HG03521 (cell line): ENCODE data around the gene CCDC9B.
A peak's percentile ranks its signal among the peaks of the same experiment; 100 is the strongest.

Source experiments
- ATAC-seq: cut with Tn5 transposase; IDR thresholded peaks from one replicate; pipeline ENCODE4 v1.9.1; 2021; ENCODE audit warnings: mild to moderate bottlenecking, moderate library complexity; ENCODE audit not compliant: unreplicated experiment

The CCDC9B gene

DNA sequence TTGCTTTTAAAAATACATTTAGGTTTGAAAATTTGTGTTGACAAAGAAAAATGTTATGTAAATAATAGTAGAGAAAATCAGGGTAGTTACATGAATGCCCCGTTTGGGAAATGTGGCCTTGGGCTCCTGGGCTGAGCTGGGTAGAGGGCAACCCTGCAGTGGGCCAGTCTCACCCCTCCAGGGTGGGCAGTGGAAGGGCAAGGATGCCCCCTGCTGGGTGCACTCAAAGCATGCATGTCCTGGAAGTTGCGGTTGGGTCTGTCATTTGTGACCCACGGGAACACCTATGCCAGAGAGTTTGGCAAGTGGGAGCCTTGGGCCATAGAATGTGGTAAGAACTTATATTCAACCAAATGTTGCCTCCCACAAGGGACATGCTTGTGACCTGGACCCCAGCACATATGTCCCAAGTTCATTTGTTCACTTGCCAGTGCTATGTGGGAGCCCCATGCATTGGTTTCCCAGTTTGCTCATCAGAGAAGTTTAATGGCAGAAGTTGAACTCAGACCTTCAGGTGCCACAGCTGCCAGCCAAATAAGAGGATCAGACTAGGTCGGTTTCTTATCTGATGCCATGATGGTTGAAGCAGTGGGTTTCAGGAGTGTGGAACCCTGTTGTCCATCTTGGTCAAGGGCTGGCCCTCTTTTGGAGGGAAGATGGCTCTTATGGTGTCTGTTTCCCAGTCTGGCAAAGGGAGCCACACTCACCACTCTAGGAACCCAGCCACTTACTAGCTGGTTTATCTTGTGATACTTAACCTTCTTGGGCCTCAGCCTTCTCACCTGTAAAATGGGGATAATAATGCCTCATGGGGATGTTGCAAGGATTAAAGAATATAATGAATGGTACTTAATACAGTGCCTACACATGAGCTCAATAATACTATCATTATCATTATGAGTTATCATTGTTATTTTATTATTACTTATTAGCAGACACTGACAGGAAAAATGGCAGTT lies 30.5 kb downstream of the CCDC9B start:
- no peak for ATAC-seq

- no peak for ATAC-seq
Observed at GRCh38 chr15:40309344-40309862, 31.3 kb downstream of the CCDC9B start.

- peak; percentile 51 for ATAC-seq
Observed at GRCh38 chr15:40307421-40308211, 33.1 kb downstream of the CCDC9B start, which contains the start of gene PLCB2. Gene PLCB2, minus strand, starts transcription at chr15:40307935. Its CDS starts 263 bp downstream, at chr15:40307672.

GRCh38 chr15:40306908-40307307 lies 33.8 kb downstream of the CCDC9B start:
- ATAC-seq = no peak

DNA sequence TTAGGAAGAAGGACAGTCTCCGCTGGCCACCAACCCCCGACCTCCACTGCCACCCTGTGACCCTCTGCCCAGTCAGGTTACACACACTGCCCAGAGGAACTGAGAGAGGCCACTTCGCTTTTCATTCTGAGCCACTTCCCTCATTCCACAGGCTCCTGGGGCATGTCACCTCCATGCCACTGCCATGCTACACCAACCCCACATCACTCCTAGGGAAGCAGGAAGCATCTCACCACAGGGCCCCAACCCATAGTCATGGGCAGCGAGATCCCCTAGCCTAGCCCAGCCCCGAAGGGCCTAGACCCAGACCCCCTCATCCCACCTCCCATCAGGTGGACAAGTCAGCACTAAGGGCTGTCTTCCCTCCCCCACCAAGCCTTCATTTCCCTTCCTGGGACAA lies 34.4 kb downstream of the CCDC9B start:
- ATAC-seq = no peak

- no peak for ATAC-seq
Observed at GRCh38 chr15:40305281-40305680, 35.5 kb downstream of the CCDC9B start.

GRCh38 chr15:40303576-40303975 lies 37.2 kb downstream of the CCDC9B start:
- no peak for ATAC-seq

DNA sequence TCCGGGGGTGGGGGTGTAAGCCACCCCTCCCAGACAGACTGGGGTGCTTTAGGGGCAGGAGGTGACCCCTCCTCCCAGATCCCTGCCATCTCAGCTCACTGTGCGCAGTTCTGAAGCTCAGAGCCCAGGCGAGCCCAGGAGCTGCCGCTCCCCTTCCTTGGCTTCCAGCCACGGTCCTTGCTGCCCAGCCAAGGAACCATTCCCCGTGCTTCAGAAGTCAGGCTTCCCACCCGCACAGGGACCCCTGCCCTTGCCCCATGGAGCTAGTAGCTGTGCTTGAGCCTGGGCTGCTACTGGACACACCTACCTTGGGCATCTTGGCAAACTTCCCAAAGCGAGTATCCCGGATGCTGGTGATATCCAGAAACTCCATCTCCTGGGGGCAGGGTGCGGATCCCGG lies 37.8 kb downstream of the CCDC9B start:
- ATAC-seq = no peak

GRCh38 chr15:40302288-40302886 lies 38.4 kb downstream of the CCDC9B start:
- no peak for ATAC-seq

DNA sequence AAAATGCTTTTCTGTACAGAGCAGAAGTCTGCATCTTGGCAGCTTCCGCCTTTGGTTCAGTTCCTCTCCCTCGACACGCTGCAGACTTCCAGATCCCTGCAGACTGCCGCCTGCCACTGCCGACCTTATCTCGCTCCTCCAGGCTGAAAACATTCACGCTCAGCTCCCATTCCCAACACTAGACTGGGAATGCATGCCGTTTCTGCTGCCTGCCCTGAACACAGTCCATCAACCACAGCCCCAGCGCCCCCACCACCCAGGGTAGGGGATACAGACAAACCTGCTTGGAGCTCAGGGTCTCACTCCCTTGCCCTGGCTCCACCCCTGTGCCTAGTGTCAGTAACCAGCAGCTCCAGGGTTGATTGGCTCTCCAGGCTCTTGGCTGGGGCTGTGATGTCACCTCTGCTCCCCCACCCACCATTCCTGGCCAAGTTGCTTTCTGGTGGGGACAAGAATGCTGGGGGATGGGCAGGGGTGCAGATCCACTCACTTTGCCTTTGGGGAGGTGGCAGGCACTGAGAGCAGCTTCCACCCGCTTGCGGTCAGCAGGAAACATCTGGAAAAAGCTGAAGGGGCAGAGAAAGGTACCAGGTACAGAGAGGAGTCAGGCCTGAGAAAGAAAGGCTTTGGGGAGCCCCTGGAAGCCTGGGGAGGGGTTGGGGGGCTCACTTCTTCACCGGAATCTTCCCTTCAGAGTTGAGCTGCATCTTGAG lies 39.1 kb downstream of the CCDC9B start:
- ATAC-seq = no peak

- no peak for ATAC-seq
Observed at GRCh38 chr15:40300771-40301170, 40.0 kb downstream of the CCDC9B start.

- no peak for ATAC-seq
Observed at GRCh38 chr15:40300367-40300766, 40.4 kb downstream of the CCDC9B start.

DNA sequence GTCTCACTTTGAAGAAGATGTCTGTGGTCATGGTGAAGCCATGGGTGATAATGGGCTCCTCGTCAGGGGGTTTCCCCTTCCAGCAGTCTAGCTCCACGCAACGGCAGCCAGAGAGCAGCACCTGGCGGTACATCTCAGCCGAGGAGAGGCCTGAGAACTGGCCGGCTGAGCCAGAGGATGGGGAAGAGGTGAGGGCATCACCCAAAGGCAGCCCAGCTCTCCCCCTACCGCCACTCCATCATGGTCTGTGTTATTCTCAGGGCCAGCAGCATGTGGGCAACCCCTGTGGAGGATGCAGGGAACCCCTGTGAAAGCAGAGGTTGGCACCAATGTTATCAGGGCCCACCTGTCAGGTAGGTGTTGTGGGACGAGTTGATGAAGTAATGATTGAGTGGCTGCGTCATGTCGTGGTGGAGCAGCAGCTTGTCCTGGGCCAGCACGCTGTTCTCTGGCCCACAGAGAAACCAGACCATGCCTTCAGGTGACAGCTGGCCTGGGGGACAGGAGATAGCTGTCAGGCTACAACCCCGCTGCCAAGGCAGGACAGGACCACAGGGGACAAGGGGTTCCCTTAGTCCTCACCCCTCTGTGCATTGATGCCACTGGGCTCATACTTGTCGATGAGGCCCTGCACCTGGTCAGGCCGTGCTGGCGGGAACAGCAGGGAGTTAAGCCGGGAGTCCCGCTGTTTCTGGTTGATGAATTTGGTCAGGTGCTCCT lies 42.4 kb downstream of the CCDC9B start:
- no peak for ATAC-seq

DNA sequence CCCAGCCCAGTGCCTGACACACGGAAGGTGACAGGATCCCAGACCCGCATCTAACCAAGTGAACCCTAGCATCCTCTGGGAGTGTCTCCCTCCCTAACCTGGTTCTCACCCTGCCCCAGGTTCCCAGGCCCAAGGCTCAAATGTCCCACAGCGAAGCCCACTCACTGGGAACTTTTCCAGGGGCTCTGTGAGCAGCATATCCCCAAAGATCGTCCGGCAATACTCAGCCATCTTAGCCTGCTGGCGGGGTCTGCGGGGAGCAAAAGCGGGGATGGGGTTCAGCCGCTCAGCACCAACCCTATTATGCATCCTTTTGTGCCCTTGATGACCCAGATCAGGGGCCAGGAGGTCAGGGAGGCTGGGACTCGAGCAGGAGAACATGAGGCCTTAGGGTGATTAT lies 43.4 kb downstream of the CCDC9B start:
- ATAC-seq = no peak

- no peak for ATAC-seq
Observed at GRCh38 chr15:40296561-40297230, 44.0 kb downstream of the CCDC9B start.

DNA sequence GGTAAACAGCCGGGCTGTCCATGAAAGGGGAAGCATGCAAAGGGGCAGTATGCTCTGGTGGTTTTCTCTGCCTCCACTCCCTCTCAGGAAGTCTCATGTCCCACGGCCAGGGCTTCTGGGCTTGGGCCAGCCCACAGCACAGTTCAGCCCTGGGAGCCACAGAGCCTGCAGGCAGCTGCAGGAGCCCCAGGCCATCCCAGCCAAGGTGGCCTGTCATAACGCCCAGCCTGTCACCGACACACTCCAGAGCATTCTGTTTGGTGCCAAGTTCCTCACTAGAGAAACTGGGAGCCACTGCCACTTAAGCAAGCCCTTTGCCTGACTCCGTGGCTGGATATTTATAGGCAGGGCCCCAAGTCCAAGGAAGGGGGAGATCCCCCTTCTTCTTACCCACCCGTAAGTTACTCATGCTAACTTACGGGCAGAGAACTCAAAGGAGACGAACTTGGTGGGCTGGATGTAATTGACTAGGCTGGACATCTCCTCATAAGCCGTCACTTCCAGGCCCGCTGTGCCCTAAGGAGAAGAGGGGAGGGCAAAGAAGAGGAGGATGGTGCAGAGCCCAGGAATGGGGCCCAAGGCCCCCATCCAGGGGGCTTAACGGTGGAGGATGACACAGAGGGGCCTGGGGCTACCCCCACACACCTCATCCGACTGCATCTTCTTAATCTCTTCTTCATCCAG lies 44.7 kb downstream of the CCDC9B start:
- ATAC-seq = no peak

GRCh38 chr15:40295297-40295696 lies 45.4 kb downstream of the CCDC9B start:
- ATAC-seq = no peak
